ENCODE measurements around the gene FGGY. TPM values are rescaled to one million over a fixed set of nuclear protein-coding genes. Genes with fewer than 3 reads are reported as not detected.

The FGGY gene
- total and polyA plus RNA-seq, 4 donors: 16.0 to 67.0 (median 43.4) TPM

DNA sequence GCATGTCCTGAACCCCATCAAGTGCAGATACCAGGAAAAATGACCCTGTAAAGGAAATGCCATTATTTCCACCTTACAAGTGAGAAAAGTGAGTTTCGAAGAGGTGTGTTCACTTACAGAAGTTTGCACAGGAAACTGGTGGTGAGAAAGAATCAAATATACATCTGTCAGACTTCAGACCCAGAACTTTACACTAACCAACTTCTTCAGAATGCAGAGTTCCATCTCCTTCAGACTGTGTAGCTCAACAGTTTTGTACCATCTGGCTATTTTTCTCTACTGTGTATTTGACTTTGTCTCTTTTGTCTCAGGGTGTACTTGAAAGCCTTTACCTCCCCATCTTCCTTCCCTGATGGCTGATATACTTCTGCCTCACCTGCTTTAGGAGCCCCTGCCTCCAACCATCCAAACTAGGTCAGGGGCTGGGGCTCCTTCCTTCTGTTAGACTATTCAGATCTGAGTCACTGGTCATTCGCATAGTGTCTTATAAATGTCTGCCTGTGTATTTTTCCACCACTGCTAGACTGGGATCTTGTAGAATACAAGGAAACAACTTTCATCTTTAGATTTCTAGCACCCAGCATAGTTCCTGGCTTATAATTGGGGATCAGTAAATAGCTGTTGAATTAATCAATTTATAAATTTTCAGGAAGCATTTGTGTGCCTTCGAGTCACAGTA is 247.9 kb downstream of the FGGY start:
- Histone ChIP-seq H3K27ac (ENCODE audit: low read depth in 1 of 2, low read length in 2 of 2) (peak overlapping the region; percentile 85 to 97), H3K9ac (ENCODE audit: low read depth in 1 of 2, low read length in 2 of 2) (peak overlapping the region in 1 of 2 donors; percentile 60), H3K4me1 (ENCODE audit: control insufficient read depth in 4 of 4, insufficient read depth in 4 of 4, low read length in 3 of 4) (peaks cover 10 to 44% (median 18%) of the 10 kb centered on the region in 4 donors), H3K27me3 (ENCODE audit: control insufficient read depth in 4 of 4, insufficient read depth in 4 of 4, low read length in 3 of 4) (no peaks in the 10 kb centered on the region), H3K4me3 (ENCODE audit: low read depth in 1 of 3, low read length in 3 of 3) (no peak overlapping the region), H3K36me3 (ENCODE audit: control insufficient read depth in 4 of 4, insufficient read depth in 3 of 4, low read depth in 1 of 4, low read length in 3 of 4) (no peaks in the 10 kb centered on the region), H3K9me3 (ENCODE audit: control insufficient read depth in 4 of 4, low read length in 3 of 4) (no peaks in the 10 kb centered on the region)
- TF ChIP-seq FOXA1 (IDR thresholded peaks at IDR 0.05) (no peak), YY1 (IDR thresholded peaks at IDR 0.05) (no peak)
- 95% methylated on average over 3 of the region's 3 CpGs for WGBS
- DNase-seq (ENCODE audit: low spot score): no peak

DNA sequence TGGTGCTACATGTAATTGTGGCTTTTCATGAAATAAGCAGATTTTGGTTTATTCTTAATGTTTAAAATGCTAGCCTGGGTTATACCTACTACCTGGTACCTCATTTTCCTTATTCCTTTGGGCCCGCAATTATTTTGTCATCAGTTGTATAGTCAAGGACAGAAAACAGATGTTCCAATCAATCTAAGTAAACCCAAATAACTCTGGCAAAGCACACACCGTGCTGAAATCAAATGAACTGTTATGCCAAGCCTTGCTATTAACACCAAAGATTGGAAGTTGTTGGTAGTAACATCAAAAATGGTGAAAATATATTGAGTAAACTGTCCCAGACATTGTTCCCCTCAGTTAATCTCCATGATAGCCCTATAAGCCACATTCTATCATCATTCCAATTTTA is 248.9 kb downstream of the FGGY start:
- no peak overlapping the region for H3K9ac ChIP-seq (ENCODE audit: low read depth in 1 of 2, low read length in 2 of 2)
- peak overlapping the region; percentile 10 to 63 for H3K27ac ChIP-seq (ENCODE audit: low read depth in 1 of 2, low read length in 2 of 2)
- no peak for DNase-seq (ENCODE audit: low spot score)
- no peaks in the 10 kb centered on the region for H3K9me3 ChIP-seq (ENCODE audit: control insufficient read depth in 4 of 4, low read length in 3 of 4)
- TF ChIP-seq HNF4G (IDR thresholded peaks at IDR 0.05) (no peak), RXRA (IDR thresholded peaks at IDR 0.05) (peak; percentile 47 to 48), RAD21 (IDR thresholded peaks at IDR 0.05) (peak in 1 of 2 donors; percentile 27), YY1 (IDR thresholded peaks at IDR 0.05) (peak; percentile 21)
- no peak overlapping the region for H3K4me3 ChIP-seq (ENCODE audit: low read depth in 1 of 3, low read length in 3 of 3)
- no peaks in the 10 kb centered on the region for H3K27me3 ChIP-seq (ENCODE audit: control insufficient read depth in 4 of 4, insufficient read depth in 4 of 4, low read length in 3 of 4)
- peaks cover 8 to 46% (median 16%) of the 10 kb centered on the region in 4 donors for H3K4me1 ChIP-seq (ENCODE audit: control insufficient read depth in 4 of 4, insufficient read depth in 4 of 4, low read length in 3 of 4)
- WGBS: 38% methylated on average over 2 of the region's 2 CpGs
- no peaks in the 10 kb centered on the region for H3K36me3 ChIP-seq (ENCODE audit: control insufficient read depth in 4 of 4, insufficient read depth in 3 of 4, low read depth in 1 of 4, low read length in 3 of 4)

DNA sequence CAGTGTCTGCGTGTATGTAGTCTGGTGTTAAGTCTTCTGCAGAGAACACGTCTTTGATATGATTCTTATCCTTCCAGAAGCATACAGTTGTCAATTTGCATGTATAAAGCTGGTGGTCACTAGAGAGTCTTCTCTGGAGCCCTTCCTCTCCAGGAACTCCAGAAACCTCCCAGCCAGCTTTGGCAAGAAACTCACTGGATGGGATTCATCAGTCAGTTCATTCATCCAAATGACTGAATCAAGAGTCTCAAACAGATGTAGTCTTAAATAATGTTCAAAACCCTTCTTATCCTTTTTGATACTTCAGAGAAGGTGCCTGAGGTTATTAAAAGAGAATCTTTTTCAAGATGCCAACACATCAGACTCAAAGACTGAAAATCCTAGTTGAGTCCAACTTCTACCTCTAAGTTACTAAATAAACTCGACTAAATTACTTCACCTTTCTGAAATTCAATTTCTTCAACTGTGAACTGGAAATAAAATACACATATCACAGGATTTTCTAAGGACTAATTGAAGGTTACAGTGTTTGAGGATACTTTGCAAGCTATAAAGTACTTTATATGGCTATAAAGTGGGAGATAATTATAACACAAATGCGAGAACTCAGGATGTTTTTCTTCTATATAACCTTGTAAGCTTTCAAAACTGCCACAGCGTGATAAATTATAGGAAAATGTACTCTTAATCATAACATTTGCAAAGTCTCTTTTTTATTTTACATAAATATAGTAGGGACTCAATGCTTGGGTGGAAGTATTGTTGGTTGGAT is 252.4 kb downstream of the FGGY start:
- Histone ChIP-seq H3K27me3 (ENCODE audit: control insufficient read depth in 4 of 4, insufficient read depth in 4 of 4, low read length in 3 of 4) (no peaks in the 10 kb centered on the region), H3K36me3 (ENCODE audit: control insufficient read depth in 4 of 4, insufficient read depth in 3 of 4, low read depth in 1 of 4, low read length in 3 of 4) (peaks cover 0 to 3% (median 1%) of the 10 kb centered on the region in 4 donors), H3K27ac (ENCODE audit: low read depth in 1 of 2, low read length in 2 of 2) (peak overlapping the region; percentile 90 to 97), H3K4me3 (ENCODE audit: low read depth in 1 of 3, low read length in 3 of 3) (no peak overlapping the region), H3K9ac (ENCODE audit: low read depth in 1 of 2, low read length in 2 of 2) (peak overlapping the region in 1 of 2 donors; percentile 32), H3K4me1 (ENCODE audit: control insufficient read depth in 4 of 4, insufficient read depth in 4 of 4, low read length in 3 of 4) (peaks cover 2 to 33% (median 8%) of the 10 kb centered on the region in 4 donors), H3K9me3 (ENCODE audit: control insufficient read depth in 4 of 4, low read length in 3 of 4) (no peaks in the 10 kb centered on the region)
- no peak for TF ChIP-seq ZBTB33 (IDR thresholded peaks at IDR 0.05)
- no peak for TF ChIP-seq FOXA2 (IDR thresholded peaks at IDR 0.05)
- no peak for TF ChIP-seq TAF1 (conservative IDR thresholded peaks at IDR 0.05)
- WGBS: 77% methylated on average over 5 of the region's 5 CpGs
- DNase-seq (ENCODE audit: low spot score): no peak

DNA sequence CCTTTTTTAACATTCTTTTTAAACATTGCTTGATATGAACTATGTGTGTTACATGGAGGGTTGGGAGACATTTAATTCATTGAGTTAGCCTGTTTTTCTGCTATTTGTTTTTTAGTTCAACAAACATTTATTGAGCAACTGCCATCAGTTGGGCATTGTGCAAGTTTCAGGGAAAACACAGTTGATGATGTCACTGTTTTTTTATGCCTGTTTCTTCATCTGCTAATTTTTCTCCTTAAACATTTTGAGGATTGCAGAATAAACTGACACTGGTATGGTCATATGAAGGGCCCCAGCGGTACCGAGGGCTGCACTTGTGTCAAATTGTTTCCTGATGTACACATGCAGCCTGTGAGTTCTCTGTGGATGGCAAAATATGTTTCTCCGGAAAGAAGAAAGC is 253.0 kb downstream of the FGGY start:
- DNase-seq (ENCODE audit: low spot score): no peak
- 17% methylated on average over 3 of the region's 3 CpGs for WGBS
- Histone ChIP-seq H3K27me3 (ENCODE audit: control insufficient read depth in 4 of 4, insufficient read depth in 4 of 4, low read length in 3 of 4) (no peaks in the 10 kb centered on the region), H3K27ac (ENCODE audit: low read depth in 1 of 2, low read length in 2 of 2) (peak overlapping the region; percentile 90 to 97), H3K9ac (ENCODE audit: low read depth in 1 of 2, low read length in 2 of 2) (peak overlapping the region; percentile 33 to 70), H3K4me1 (ENCODE audit: control insufficient read depth in 4 of 4, insufficient read depth in 4 of 4, low read length in 3 of 4) (peaks cover 0 to 30% (median 6%) of the 10 kb centered on the region in 4 donors), H3K4me3 (ENCODE audit: low read depth in 1 of 3, low read length in 3 of 3) (no peak overlapping the region), H3K36me3 (ENCODE audit: control insufficient read depth in 4 of 4, insufficient read depth in 3 of 4, low read depth in 1 of 4, low read length in 3 of 4) (peaks cover 0 to 5% (median 1%) of the 10 kb centered on the region in 4 donors), H3K9me3 (ENCODE audit: control insufficient read depth in 4 of 4, low read length in 3 of 4) (no peaks in the 10 kb centered on the region)
- TF ChIP-seq SP1 (IDR thresholded peaks at IDR 0.05): peak; percentile 65
- TF ChIP-seq REST (IDR thresholded peaks at IDR 0.05): peak; percentile 76
- TF ChIP-seq, protein P1, sequence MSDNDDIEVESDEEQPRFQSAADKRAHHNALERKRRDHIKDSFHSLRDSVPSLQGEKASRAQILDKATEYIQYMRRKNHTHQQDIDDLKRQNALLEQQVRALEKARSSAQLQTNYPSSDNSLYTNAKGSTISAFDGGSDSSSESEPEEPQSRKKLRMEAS (IDR thresholded peaks at IDR 0.05): peak; percentile 78
- peak; percentile 94 to 95 for TF ChIP-seq JUND (IDR thresholded peaks at IDR 0.05)
- peak; percentile 81 for TF ChIP-seq FOXA2 (IDR thresholded peaks at IDR 0.05)
- TF ChIP-seq ZBTB33 (IDR thresholded peaks at IDR 0.05): peak; percentile 71
- peak; percentile 62 to 65 for TF ChIP-seq RAD21 (IDR thresholded peaks at IDR 0.05)
- no peak for TF ChIP-seq TAF1 (conservative IDR thresholded peaks at IDR 0.05)
- TF ChIP-seq NR2F2 (IDR thresholded peaks at IDR 0.05): no peak

Measured in liver (tissue), 9 donors.